GM23248 (cell line): ENCODE data around the gene IPO13. TPM values are rescaled to one million over a fixed set of nuclear protein-coding genes. Genes with fewer than 3 reads are reported as not detected.

Experiments
- DNase-seq: peaks from one replicate; pipeline ENCODE4 v3.0.0-alpha.2; 2015
- H2AFZ ChIP-seq: fragments of 200-600 bp; sonication (generic); 2 replicates; pipeline ENCODE4 v1.6.1; 2016; ENCODE audit warnings: antibody characterized with exemption
- H3F3A ChIP-seq: fragments of 200-600 bp; sonication (generic); 2 replicates; pipeline ENCODE4 v1.6.1; 2016; ENCODE audit warnings: mild to moderate bottlenecking, antibody characterized with exemption, mixed run types; ENCODE audit not compliant: insufficient read depth
- H3K27ac ChIP-seq: fragments of 200-600 bp; sonication (generic); 2 replicates; pipeline ENCODE4 v1.5.1; 2016; ENCODE audit warnings: mild to moderate bottlenecking
- H3K27me3 ChIP-seq: fragments of 200-600 bp; sonication (generic); replicated peaks from 2 replicates; pipeline ENCODE4 v1.6.1; 2016; ENCODE audit warnings: mild to moderate bottlenecking; ENCODE audit not compliant: insufficient read depth
- H3K36me3 ChIP-seq: fragments of 200-600 bp; sonication (generic); 2 replicates; pipeline ENCODE4 v1.6.1; 2016; ENCODE audit warnings: low read depth, mild to moderate bottlenecking
- H3K4me1 ChIP-seq: fragments of 200-600 bp; sonication (generic); 2 replicates; pipeline ENCODE4 v1.6.1; 2016; ENCODE audit warnings: mild to moderate bottlenecking; ENCODE audit not compliant: insufficient read depth
- H3K4me2 ChIP-seq: fragments of 200-600 bp; sonication (generic); one replicate; pipeline ENCODE4 v1.6.1; 2016; ENCODE audit warnings: mild to moderate bottlenecking; ENCODE audit not compliant: unreplicated experiment
- H3K4me3 ChIP-seq: fragments of 200-600 bp; sonication (generic); 2 replicates; pipeline ENCODE4 v1.5.1; 2016; ENCODE audit warnings: mild to moderate bottlenecking
- H3K79me2 ChIP-seq: fragments of 200-600 bp; sonication (generic); 2 replicates; pipeline ENCODE4 v1.6.1; 2016; ENCODE audit warnings: mild to moderate bottlenecking; ENCODE audit not compliant: insufficient read depth
- H3K9ac ChIP-seq: fragments of 200-600 bp; sonication (generic); 2 replicates; pipeline ENCODE4 v1.6.1; 2016; ENCODE audit warnings: mild to moderate bottlenecking
- H3K9me2 ChIP-seq: fragments of 200-600 bp; sonication (generic); 2 replicates; pipeline ENCODE4 v1.6.1; 2016; ENCODE audit warnings: mixed run types, mild to moderate bottlenecking, moderate library complexity; ENCODE audit not compliant: insufficient read depth
- H3K9me3 ChIP-seq: fragments of 200-600 bp; sonication (generic); one replicate; pipeline ENCODE4 v1.6.1; 2017; ENCODE audit warnings: low read depth
- H4K20me1 ChIP-seq: fragments of 200-600 bp; sonication (generic); 2 replicates; pipeline ENCODE4 v1.6.0; 2016; ENCODE audit not compliant: insufficient read depth
- EZH2 ChIP-seq: fragments of 200-600 bp; sonication (generic); IDR thresholded peaks from 2 replicates; pipeline ENCODE4 v1.6.1; 2018; ENCODE audit warnings: antibody characterized with exemption, mild to moderate bottlenecking; ENCODE audit not compliant: insufficient read depth, poor library complexity, severe bottlenecking
- EZH2phosphoT487 ChIP-seq: fragments of 200-600 bp; sonication (generic); IDR thresholded peaks from 2 replicates; pipeline ENCODE4 v1.6.1; 2018; ENCODE audit warnings: antibody characterized with exemption, moderate library complexity, mild to moderate bottlenecking, low read depth; ENCODE audit not compliant: insufficient read depth
- WGBS, 2 experiments: methylation state at CpG; one replicate each; pipeline ENCODE4 v1.1.6; 2015 to 2017; ENCODE audit warnings: low lambda C conversion rate in 2 of 2, low coverage in 1 of 2; ENCODE audit errors: missing lambda C conversion rate in 2 of 2; 5-methylcytosine and 5-hydroxymethylcytosine counted together
- in situ Hi-C: fragments of 300-500 bp; cut with MboI; formaldehyde crosslinking; loops from 2 replicates; pipeline ENCODE4 v1.15.0; 2020
- polyA plus RNA-seq: library from polyadenylated mRNA; unstranded; fragments of >200 nt; fragmentation: Nextera tagmentation; extraction: Ambion mirVana; gene quantifications from 2 replicates; pipeline ENCODE4 v1.2.1, GENCODE V29; 2016
- total RNA-seq: library from RNA; depleted of rRNA; stranded (reverse); fragments of >200 nt; shearing (Covaris generic); gene quantifications from 2 replicates; pipeline ENCODE4 v1.2.3, GENCODE V29; 2014

The IPO13 gene
- total and polyA plus RNA-seq, 2 experiments from 2014 or later, result 21.0 to 29.4 TPM

- H3K4me3 ChIP-seq, result no peak overlapping the region
Measured at GRCh38 chr1:43908858-43909257, 37.9 kb upstream of the IPO13 start.

GRCh38 chr1:43910343-43910742 lies 36.4 kb upstream of the IPO13 start:
- H3K27ac ChIP-seq, result no peak overlapping the region
- H4K20me1 ChIP-seq, result no peaks in the 10 kb centered on the region
- no peak overlapping the region for H3K9ac ChIP-seq
- 95 to 96% methylated on average over 1 of the region's 1 CpG for WGBS, 2 experiments
- no peak overlapping the region for H2AFZ ChIP-seq
- DNase-seq, result no peak
- H3K36me3 ChIP-seq, result no peaks in the 10 kb centered on the region
- in situ Hi-C loops, result no loop called here
- no peak for TF ChIP-seq EZH2
- no peak for TF ChIP-seq EZH2phosphoT487
- no peaks in the 10 kb centered on the region for H3F3A ChIP-seq
- no peaks in the 10 kb centered on the region for H3K27me3 ChIP-seq
- H3K79me2 ChIP-seq, result no peaks in the 10 kb centered on the region
- H3K9me3 ChIP-seq, result no peaks in the 10 kb centered on the region
- H3K9me2 ChIP-seq, result no peaks in the 10 kb centered on the region
- no peak overlapping the region for H3K4me2 ChIP-seq
- H3K4me3 ChIP-seq, result no peak overlapping the region
- H3K4me1 ChIP-seq, result peaks cover 14% of the 10 kb centered on the region

More at GRCh38 chr1:43908858-43909257, 37.9 kb upstream of the IPO13 start:
- H3K36me3 ChIP-seq, result no peaks in the 10 kb centered on the region
- H3F3A ChIP-seq, result no peaks in the 10 kb centered on the region
- H3K9ac ChIP-seq, result no peak overlapping the region
- H3K9me2 ChIP-seq, result no peaks in the 10 kb centered on the region
- H3K27ac ChIP-seq, result no peak overlapping the region
- H3K9me3 ChIP-seq, result no peaks in the 10 kb centered on the region
- H4K20me1 ChIP-seq, result no peaks in the 10 kb centered on the region
- H3K4me2 ChIP-seq, result no peak overlapping the region
- WGBS, 2 experiments, result 98 to 99% methylated on average over 5 of the region's 5 CpGs
- H3K27me3 ChIP-seq, result no peaks in the 10 kb centered on the region
- in situ Hi-C loops, result no loop called here
- peaks cover 14% of the 10 kb centered on the region for H3K4me1 ChIP-seq
- no peaks in the 10 kb centered on the region for H3K79me2 ChIP-seq
- DNase-seq, result no peak
- TF ChIP-seq EZH2, result no peak
- no peak for TF ChIP-seq EZH2phosphoT487
- no peak overlapping the region for H2AFZ ChIP-seq

DNA sequence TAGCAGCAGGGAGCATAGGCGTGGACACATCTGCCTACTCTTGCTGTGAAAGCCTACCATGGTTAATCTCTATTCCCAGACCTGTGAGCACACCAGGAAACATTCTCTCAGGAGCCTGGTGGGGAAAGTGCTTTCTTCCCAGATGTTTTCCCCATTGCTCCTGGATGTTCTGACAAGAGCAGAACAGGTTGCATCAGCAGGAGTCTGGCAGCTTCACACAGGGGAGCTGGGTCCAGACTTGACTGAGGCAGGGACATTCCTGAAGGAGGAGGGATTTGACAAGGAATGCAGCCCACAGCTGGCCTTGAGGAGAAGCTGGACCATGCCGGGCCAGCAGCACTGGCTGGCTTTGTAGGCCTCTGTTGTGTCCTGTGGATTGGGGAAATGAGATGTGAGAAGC lies 34.1 kb upstream of the IPO13 start:
- H3K79me2 ChIP-seq, result no peaks in the 10 kb centered on the region
- no peak overlapping the region for H3K4me3 ChIP-seq
- H3K27ac ChIP-seq, result no peak overlapping the region
- peaks cover 14% of the 10 kb centered on the region for H3K4me1 ChIP-seq
- no peak overlapping the region for H2AFZ ChIP-seq
- no peak overlapping the region for H3K4me2 ChIP-seq
- H3K27me3 ChIP-seq, result no peaks in the 10 kb centered on the region
- 60 to 69% methylated on average over 2 of the region's 2 CpGs for WGBS, 2 experiments
- no peak overlapping the region for H3K9ac ChIP-seq
- peak; percentile 57 for DNase-seq
- H3K9me3 ChIP-seq, result no peaks in the 10 kb centered on the region
- H3K9me2 ChIP-seq, result no peaks in the 10 kb centered on the region
- H4K20me1 ChIP-seq, result no peaks in the 10 kb centered on the region
- in situ Hi-C loops, result no loop called here
- H3F3A ChIP-seq, result no peaks in the 10 kb centered on the region
- TF ChIP-seq EZH2 (no peak), EZH2phosphoT487 (no peak)
- H3K36me3 ChIP-seq, result no peaks in the 10 kb centered on the region

DNA sequence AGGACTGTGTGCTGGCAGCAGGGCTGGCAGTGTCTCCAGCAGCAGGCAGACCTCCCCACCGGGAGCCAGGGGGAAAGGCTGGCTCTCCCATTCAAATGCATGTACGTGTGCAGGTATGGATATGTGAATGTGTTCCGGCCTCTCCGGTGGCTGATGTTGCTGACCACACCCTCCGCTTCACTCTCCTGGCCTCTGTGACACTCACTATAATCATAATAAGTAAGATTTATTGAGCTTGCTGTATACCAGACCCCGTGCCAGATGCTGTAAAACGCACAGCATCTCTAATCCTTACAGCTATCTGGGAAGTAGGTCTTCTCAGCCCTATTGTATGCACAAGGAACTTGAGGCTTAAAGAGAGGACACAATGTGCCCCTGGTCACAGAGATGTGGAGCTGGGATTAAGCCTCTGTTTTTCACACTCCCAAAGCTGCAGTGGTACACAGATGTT lies 33.7 kb upstream of the IPO13 start:
- Histone ChIP-seq H3K9me2 (no peaks in the 10 kb centered on the region), H3K4me2 (no peak overlapping the region), H2AFZ (no peak overlapping the region), H3K27ac (no peak overlapping the region), H3K9ac (no peak overlapping the region), H4K20me1 (no peaks in the 10 kb centered on the region), H3K4me1 (peaks cover 14% of the 10 kb centered on the region), H3K79me2 (no peaks in the 10 kb centered on the region), H3F3A (no peaks in the 10 kb centered on the region), H3K27me3 (no peaks in the 10 kb centered on the region), H3K9me3 (no peaks in the 10 kb centered on the region), H3K36me3 (no peaks in the 10 kb centered on the region), H3K4me3 (no peak overlapping the region)
- TF ChIP-seq EZH2 (no peak), EZH2phosphoT487 (no peak)
- WGBS, 2 experiments, result 83 to 86% methylated on average over 7 of the region's 7 CpGs
- in situ Hi-C loops, result no loop called here
- DNase-seq, result no peak
